ES-I3 (cell line): Measurements from ENCODE around the gene CTLA4.

Experiments used
- H3K36me3 ChIP-seq: 2 replicates; pipeline ENCODE4 v1.6.1; 2013; ENCODE audit warnings: mild to moderate bottlenecking, low read length, control low read depth, moderate library complexity; ENCODE audit not compliant: insufficient read depth
- H3K4me1 ChIP-seq: 2 replicates; pipeline ENCODE4 v1.6.1; 2013; ENCODE audit warnings: mild to moderate bottlenecking, control low read depth, low read length; ENCODE audit not compliant: insufficient read depth
- H3K9ac ChIP-seq: 2 replicates; pipeline ENCODE4 v1.6.1; 2013; ENCODE audit warnings: low read depth, mild to moderate bottlenecking, low read length, moderate library complexity
- H3K9me3 ChIP-seq: 2 replicates; pipeline ENCODE4 v1.6.1; 2013; ENCODE audit warnings: mild to moderate bottlenecking, low read length, moderate library complexity; ENCODE audit not compliant: control insufficient read depth, insufficient read depth

The CTLA4 gene

GRCh38 chr2:203842373-203842772 is 25.2 kb upstream of the CTLA4 start:
- H3K9ac ChIP-seq, result no peak overlapping the region
- H3K36me3 ChIP-seq, result no peaks in the 10 kb centered on the region
- H3K4me1 ChIP-seq, result no peaks in the 10 kb centered on the region
- H3K9me3 ChIP-seq, result no peaks in the 10 kb centered on the region

GRCh38 chr2:203846490-203847105 is 21.0 kb upstream of the CTLA4 start:
- H3K9me3 ChIP-seq, result no peaks in the 10 kb centered on the region
- no peak overlapping the region for H3K9ac ChIP-seq
- no peaks in the 10 kb centered on the region for H3K36me3 ChIP-seq
- no peaks in the 10 kb centered on the region for H3K4me1 ChIP-seq

GRCh38 chr2:203849010-203849409 is 18.6 kb upstream of the CTLA4 start:
- Histone ChIP-seq H3K4me1 (no peaks in the 10 kb centered on the region), H3K9ac (no peak overlapping the region), H3K36me3 (no peaks in the 10 kb centered on the region), H3K9me3 (no peaks in the 10 kb centered on the region)

GRCh38 chr2:203852760-203853159 is 14.8 kb upstream of the CTLA4 start:
- no peaks in the 10 kb centered on the region for H3K9me3 ChIP-seq
- H3K4me1 ChIP-seq, result no peaks in the 10 kb centered on the region
- H3K9ac ChIP-seq, result no peak overlapping the region
- H3K36me3 ChIP-seq, result no peaks in the 10 kb centered on the region

- Histone ChIP-seq H3K4me1 (no peaks in the 10 kb centered on the region), H3K36me3 (no peaks in the 10 kb centered on the region), H3K9ac (no peak overlapping the region), H3K9me3 (no peaks in the 10 kb centered on the region)
Measured at GRCh38 chr2:203853271-203853670, 14.3 kb upstream of the CTLA4 start.

- H3K9ac ChIP-seq, result no peak overlapping the region
- no peaks in the 10 kb centered on the region for H3K4me1 ChIP-seq
- H3K36me3 ChIP-seq, result no peaks in the 10 kb centered on the region
- H3K9me3 ChIP-seq, result no peaks in the 10 kb centered on the region
Measured at GRCh38 chr2:203853722-203854121, 13.8 kb upstream of the CTLA4 start.

- Histone ChIP-seq H3K36me3 (no peaks in the 10 kb centered on the region), H3K9me3 (no peaks in the 10 kb centered on the region), H3K9ac (no peak overlapping the region), H3K4me1 (no peaks in the 10 kb centered on the region)
Measured at GRCh38 chr2:203855274-203855673, 12.3 kb upstream of the CTLA4 start.

- Histone ChIP-seq H3K36me3 (no peaks in the 10 kb centered on the region), H3K9me3 (no peaks in the 10 kb centered on the region), H3K4me1 (no peaks in the 10 kb centered on the region), H3K9ac (no peak overlapping the region)
Measured at GRCh38 chr2:203857656-203858055, 9.9 kb upstream of the CTLA4 start.

GRCh38 chr2:203858176-203858575 is 9.4 kb upstream of the CTLA4 start:
- no peaks in the 10 kb centered on the region for H3K4me1 ChIP-seq

GRCh38 chr2:203859030-203859789 is 8.4 kb upstream of the CTLA4 start:
- Histone ChIP-seq H3K9ac (no peak overlapping the region), H3K4me1 (no peaks in the 10 kb centered on the region), H3K9me3 (no peaks in the 10 kb centered on the region), H3K36me3 (no peaks in the 10 kb centered on the region)

More at GRCh38 chr2:203858176-203858575, 9.4 kb upstream of the CTLA4 start:
- no peak overlapping the region for H3K9ac ChIP-seq
- no peaks in the 10 kb centered on the region for H3K36me3 ChIP-seq
- H3K9me3 ChIP-seq, result no peaks in the 10 kb centered on the region

GRCh38 chr2:203861197-203861596 is 6.4 kb upstream of the CTLA4 start:
- no peaks in the 10 kb centered on the region for H3K36me3 ChIP-seq
- no peaks in the 10 kb centered on the region for H3K9me3 ChIP-seq
- H3K9ac ChIP-seq, result no peak overlapping the region
- no peaks in the 10 kb centered on the region for H3K4me1 ChIP-seq

- Histone ChIP-seq H3K9me3 (no peaks in the 10 kb centered on the region), H3K36me3 (no peaks in the 10 kb centered on the region), H3K4me1 (no peaks in the 10 kb centered on the region), H3K9ac (no peak overlapping the region)
Measured at GRCh38 chr2:203861607-203862006, 6.0 kb upstream of the CTLA4 start.

GRCh38 chr2:203869223-203870042 is 1.9 kb downstream of the CTLA4 start:
- Histone ChIP-seq H3K36me3 (no peaks in the 10 kb centered on the region), H3K9me3 (no peaks in the 10 kb centered on the region), H3K4me1 (no peaks in the 10 kb centered on the region), H3K9ac (no peak overlapping the region)

GRCh38 chr2:203870481-203870880 is 2.9 kb downstream of the CTLA4 start:
- H3K9ac ChIP-seq, result no peak overlapping the region
- H3K4me1 ChIP-seq, result no peaks in the 10 kb centered on the region

GRCh38 chr2:203870941-203871340 is 3.4 kb downstream of the CTLA4 start:
- no peaks in the 10 kb centered on the region for H3K4me1 ChIP-seq
- no peak overlapping the region for H3K9ac ChIP-seq
- no peaks in the 10 kb centered on the region for H3K36me3 ChIP-seq
- no peaks in the 10 kb centered on the region for H3K9me3 ChIP-seq

More at GRCh38 chr2:203870481-203870880, 2.9 kb downstream of the CTLA4 start:
- Histone ChIP-seq H3K9me3 (no peaks in the 10 kb centered on the region), H3K36me3 (no peaks in the 10 kb centered on the region)
